ENCODE data around the gene GAB2. TPM values are rescaled to one million over a fixed set of nuclear protein-coding genes. Genes with fewer than 3 reads are reported as not detected.

The GAB2 gene
- total and polyA plus RNA-seq, 10 of the 15 experiments (the other 5 are each of a cell fraction or from before 2014, with no cell fraction given): 0.69 to 12.6 (median 3.8) TPM

DNA sequence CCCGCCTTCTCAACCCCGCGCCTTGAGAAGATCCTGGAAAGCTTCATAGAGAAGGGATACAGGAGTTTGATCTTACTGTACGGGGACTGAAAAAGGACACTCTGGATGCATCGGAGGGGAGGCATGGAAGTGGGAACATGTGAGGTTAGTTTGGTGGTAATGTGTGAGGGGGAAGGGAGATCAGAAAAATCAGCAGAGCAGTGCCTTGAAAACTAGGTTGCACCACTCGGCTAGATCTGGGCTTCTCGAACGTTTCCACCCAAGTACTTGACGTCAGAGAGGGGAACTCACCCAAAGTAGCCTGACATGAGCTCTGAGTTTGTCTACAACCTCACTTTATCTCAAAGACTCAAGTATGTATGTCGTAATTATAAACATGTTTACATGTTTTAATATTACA, 214.4 kb downstream of the GAB2 start:
- Histone ChIP-seq H3K4me3 (no peak overlapping the region), H3K4me1 (ENCODE audit: control insufficient read depth, insufficient read depth, low read length) (peaks cover 6% of the 10 kb centered on the region; the same call in 1 of the 2 replicates), H3K9ac (ENCODE audit: control insufficient read depth, insufficient read depth, low read length) (no peak overlapping the region), H3K27me3 (replicated peaks in 1 of 2; ENCODE audit: control insufficient read depth in 2 of 2, insufficient read depth in 2 of 2, low read length in 1 of 2) (no peaks in the 10 kb centered on the region), H3K36me3 (ENCODE audit: control insufficient read depth in 2 of 2, insufficient read depth in 2 of 2, low read length in 1 of 2) (no peaks in the 10 kb centered on the region; a peak in 2 of 4 replicates), H2AFZ (ENCODE audit: control insufficient read depth, low read depth, low read length) (no peak overlapping the region), H3K79me2 (ENCODE audit: control insufficient read depth, insufficient read depth, low read length) (no peaks in the 10 kb centered on the region), H3K27ac (ENCODE audit: control insufficient read depth, insufficient read depth) (no peak overlapping the region), H4K20me1 (ENCODE audit: control insufficient read depth, insufficient read depth) (no peaks in the 10 kb centered on the region), H3K9me3 (replicated peaks; ENCODE audit: control insufficient read depth, insufficient read depth, low read length) (no peaks in the 10 kb centered on the region), H3K4me2 (ENCODE audit: control insufficient read depth, insufficient read depth) (no peak overlapping the region)
- FAIRE-seq (no peak), ATAC-seq (no peak), DNase-seq (ENCODE audit: low read depth, low spot score) (no peak)
- no TSS peak for BruUV-seq (replicated peaks)
- ChIA-PET CTCF (no interaction called here), RAD21 (ENCODE audit: unreplicated experiment) (no interaction called here), SMC1A (ENCODE audit: uncharacterized antibody, unreplicated experiment) (interaction anchor here (1.5 kb wide), 1 partner anchor 9 kb away, joined by 6 read pairs; no protein-coding TSS in a partner anchor), POLR2A (no interaction called here)
- in situ Hi-C loops (cut with MboI) (no loop called here), intact Hi-C loops (cut with micrococcal nuclease; ENCODE audit: unreplicated experiment) (no loop called here)
- no peak for TF ChIP-seq RELA (IDR thresholded peaks at IDR 0.05; ENCODE audit: borderline replicate concordance, partially characterized antibody)
- TF ChIP-seq STAT1 (conservative IDR thresholded peaks at IDR 0.05): no peak
- TF ChIP-seq IKZF1 (conservative IDR thresholded peaks at IDR 0.05): no peak
- no peak for TF ChIP-seq SP1 (IDR thresholded peaks at IDR 0.05; ENCODE audit: low read depth, low read length)
- no peak for TF ChIP-seq MLLT1 (IDR thresholded peaks at IDR 0.05)
- no peak for TF ChIP-seq KDM1A (IDR thresholded peaks at IDR 0.05; ENCODE audit: borderline replicate concordance)
- TF ChIP-seq CHD4 (IDR thresholded peaks at IDR 0.05): no peak
- TF ChIP-seq ZNF24 (IDR thresholded peaks at IDR 0.05): no peak
- no peak for TF ChIP-seq RAD21 (IDR thresholded peaks at IDR 0.05; ENCODE audit: insufficient read depth, low read depth, low read length)
- no peak for TF ChIP-seq CHD1 (IDR thresholded peaks at IDR 0.05; ENCODE audit: low read depth, low read length)
- TF ChIP-seq SUPT20H (IDR thresholded peaks at IDR 0.05; ENCODE audit: borderline replicate concordance, control insufficient read depth, low read depth, low read length): no peak
- 96% methylated on average over 10 of the region's 10 CpGs for WGBS (ENCODE audit: insufficient coverage, insufficient replicate concordance, low lambda C conversion rate, missing lambda C conversion rate)
